ENCODE measurements around the gene MYL7. TPM values are rescaled to one million over a fixed set of nuclear protein-coding genes. Genes with fewer than 3 reads are reported as not detected.

Gene MYL7
- polyA plus RNA-seq, 1 of the 3 experiments (the other 2 are of a cell fraction): not detected

GRCh38 chr7:44128721-44129582 is 12.2 kb downstream of the MYL7 start:
- H3K4me1 ChIP-seq (ENCODE audit: control insufficient read depth in 1 of 2, insufficient read depth in 2 of 2, low read depth in 1 of 2, low read length in 1 of 2): peaks cover 0 to 3% of the 10 kb centered on the region in 2 experiments; a peak in 1 of 4 replicates
- TF ChIP-seq MAX (IDR thresholded peaks at IDR 0.05; ENCODE audit: low read depth): no peak
- no peak for TF ChIP-seq FOXM1 (IDR thresholded peaks at IDR 0.05; ENCODE audit: low read depth)
- no peak for TF ChIP-seq TCF12 (IDR thresholded peaks at IDR 0.05)
- no peak for TF ChIP-seq SIN3A (IDR thresholded peaks at IDR 0.05; ENCODE audit: borderline replicate concordance, low read depth, low read length)
- no peak for TF ChIP-seq NRF1 (IDR thresholded peaks at IDR 0.05; ENCODE audit: low read depth, low read length)
- no peak for TF ChIP-seq RAD21 (IDR thresholded peaks at IDR 0.05; ENCODE audit: low read length)
- TF ChIP-seq IRF3 (IDR thresholded peaks at IDR 0.05; ENCODE audit: low read depth, low read length): no peak
- TF ChIP-seq USF2 (IDR thresholded peaks at IDR 0.05; ENCODE audit: borderline replicate concordance, low read depth, low read length): no peak
- TF ChIP-seq PBX3 (IDR thresholded peaks at IDR 0.05): no peak
- no peak for TF ChIP-seq ELF1 (IDR thresholded peaks at IDR 0.05)
- no peak for TF ChIP-seq RFX5 (IDR thresholded peaks at IDR 0.05; ENCODE audit: low read length)
- TF ChIP-seq TAF1 (IDR thresholded peaks at IDR 0.05; ENCODE audit: borderline replicate concordance, low read depth, low read length): no peak
- no peak for TF ChIP-seq RCOR1 (IDR thresholded peaks at IDR 0.05; ENCODE audit: low read length)
- TF ChIP-seq GATA2 (CRISPR knock-in tag; IDR thresholded peaks at IDR 0.05): no peak
- no peak for TF ChIP-seq YY1 (IDR thresholded peaks at IDR 0.05; ENCODE audit: low read depth)
- no peak for TF ChIP-seq FOSL2 (IDR thresholded peaks at IDR 0.05; ENCODE audit: borderline replicate concordance, low read depth)
- no peaks in the 10 kb centered on the region for H3K36me3 ChIP-seq (replicated peaks in 1 of 2; ENCODE audit: control insufficient read depth in 1 of 2, insufficient read depth in 2 of 2, low read length in 1 of 2)
- no peaks in the 10 kb centered on the region for H3K9me3 ChIP-seq
- no peak overlapping the region for H2AFZ ChIP-seq (ENCODE audit: low read depth)
- ChIA-PET POLR2A (no interaction called here), CTCF (interaction anchor here (1.1 to 1.9 kb wide), 4 partner anchors 9 to 72 kb away, joined by 3 to 6 read pairs (median 3); partner anchors contain the start of gene YKT6)
- no peaks in the 10 kb centered on the region for H4K20me1 ChIP-seq (ENCODE audit: insufficient read depth)
- H3K9ac ChIP-seq: no peak overlapping the region
- H3K27ac ChIP-seq (ENCODE audit: low read depth in 2 of 2, low read length in 1 of 2): no peak overlapping the region
- H3K4me3 ChIP-seq (ENCODE audit: low read depth in 2 of 2, low read length in 1 of 2): no peak overlapping the region
- peaks cover 8% of the 10 kb centered on the region for H3F3A ChIP-seq (replicated peaks; ENCODE audit: insufficient read depth)
- no peak overlapping the region for H3K4me2 ChIP-seq
- 34% methylated on average over 5 of the region's 6 CpGs for WGBS (ENCODE audit: low lambda C conversion rate)
- H3K79me2 ChIP-seq (ENCODE audit: insufficient read depth): no peaks in the 10 kb centered on the region
- no peak for DNase-seq
- H3K9me2 ChIP-seq: no peaks in the 10 kb centered on the region
- H3K27me3 ChIP-seq (ENCODE audit: insufficient read depth): no peaks in the 10 kb centered on the region
